Measurements from ENCODE around the gene SIL1. TPM values are rescaled to one million over a fixed set of nuclear protein-coding genes. Genes with fewer than 3 reads are reported as not detected.

Gene SIL1
- total and polyA plus RNA-seq, 2 of the 13 experiments (the other 11 are each of a cell fraction or from before 2014, with no cell fraction given), result 26.0 to 30.0 TPM

DNA sequence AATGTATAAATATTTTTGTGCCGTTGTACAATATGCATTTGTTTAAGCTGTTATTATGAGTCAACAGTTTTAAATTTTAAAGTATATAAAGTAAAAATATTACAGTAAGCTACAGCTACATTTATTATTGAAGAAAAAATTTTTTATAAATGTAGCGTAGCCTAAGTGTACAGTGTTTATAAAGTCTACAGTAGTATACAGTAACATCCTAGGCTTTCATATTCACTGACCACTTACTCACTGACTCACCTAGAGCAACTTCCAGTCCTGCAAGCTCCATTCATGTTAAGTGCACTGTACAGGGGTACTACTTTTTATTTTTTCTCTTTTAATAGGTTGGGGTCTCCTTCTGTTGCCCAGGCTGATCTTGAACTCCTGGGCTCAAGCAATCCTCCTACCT, 30.6 kb downstream of the SIL1 start:
- Histone ChIP-seq H3K27ac (ENCODE audit: extremely low read length, insufficient read depth, low read length) (no peak overlapping the region), H3K36me3 (replicated peaks in 1 of 2; ENCODE audit: control insufficient read depth in 1 of 2, insufficient read depth in 2 of 2, low read length in 2 of 2) (no peaks in the 10 kb centered on the region), H3K4me2 (ENCODE audit: low read depth, low read length) (no peak overlapping the region), H2AFZ (ENCODE audit: low read length) (no peak overlapping the region), H3K79me2 (ENCODE audit: insufficient read depth, low read length) (no peaks in the 10 kb centered on the region), H4K20me1 (ENCODE audit: insufficient read depth, low read length) (no peaks in the 10 kb centered on the region), H3K27me3 (ENCODE audit: control insufficient read depth in 1 of 2, insufficient read depth in 2 of 2, low read length in 2 of 2) (no peaks in the 10 kb centered on the region), H3K4me1 (ENCODE audit: insufficient read depth, low read length) (no peaks in the 10 kb centered on the region), H3K4me3 (replicated peaks in 1 of 3; ENCODE audit: insufficient read depth in 1 of 3, low read depth in 2 of 3, low read length in 3 of 3) (no peak overlapping the region), H3K9me3 (ENCODE audit: low read length) (peaks cover 6% of the 10 kb centered on the region; the same call in 1 of the 2 replicates), H3K9ac (ENCODE audit: insufficient read depth, low read depth, low read length) (no peak overlapping the region)
- ChIA-PET CTCF (ENCODE audit: low intra/inter-chr PET ratio, low total read pairs) (no interaction called here), POLR2A (no interaction called here)
- no peak for FAIRE-seq
- intact Hi-C loops (cut with micrococcal nuclease; ENCODE audit: unreplicated experiment), result no loop called here
- no TSS peak for BruUV-seq (replicated peaks)
- in situ Hi-C loops (cut with HindIII; ENCODE audit: extremely low pct_ligation_motif_present, low pct_unique_long_range_greater_than_20kb), result no loop called here
- WGBS (ENCODE audit: low lambda C conversion rate), result 97% methylated on average over 2 of the region's 2 CpGs
- DNase-seq (ENCODE audit: low spot score), result no peak
- ATAC-seq, result no peak
- TF ChIP-seq HOXA5 (CRISPR knock-in tag; IDR thresholded peaks at IDR 0.05), result no peak
- TF ChIP-seq, protein P1, sequence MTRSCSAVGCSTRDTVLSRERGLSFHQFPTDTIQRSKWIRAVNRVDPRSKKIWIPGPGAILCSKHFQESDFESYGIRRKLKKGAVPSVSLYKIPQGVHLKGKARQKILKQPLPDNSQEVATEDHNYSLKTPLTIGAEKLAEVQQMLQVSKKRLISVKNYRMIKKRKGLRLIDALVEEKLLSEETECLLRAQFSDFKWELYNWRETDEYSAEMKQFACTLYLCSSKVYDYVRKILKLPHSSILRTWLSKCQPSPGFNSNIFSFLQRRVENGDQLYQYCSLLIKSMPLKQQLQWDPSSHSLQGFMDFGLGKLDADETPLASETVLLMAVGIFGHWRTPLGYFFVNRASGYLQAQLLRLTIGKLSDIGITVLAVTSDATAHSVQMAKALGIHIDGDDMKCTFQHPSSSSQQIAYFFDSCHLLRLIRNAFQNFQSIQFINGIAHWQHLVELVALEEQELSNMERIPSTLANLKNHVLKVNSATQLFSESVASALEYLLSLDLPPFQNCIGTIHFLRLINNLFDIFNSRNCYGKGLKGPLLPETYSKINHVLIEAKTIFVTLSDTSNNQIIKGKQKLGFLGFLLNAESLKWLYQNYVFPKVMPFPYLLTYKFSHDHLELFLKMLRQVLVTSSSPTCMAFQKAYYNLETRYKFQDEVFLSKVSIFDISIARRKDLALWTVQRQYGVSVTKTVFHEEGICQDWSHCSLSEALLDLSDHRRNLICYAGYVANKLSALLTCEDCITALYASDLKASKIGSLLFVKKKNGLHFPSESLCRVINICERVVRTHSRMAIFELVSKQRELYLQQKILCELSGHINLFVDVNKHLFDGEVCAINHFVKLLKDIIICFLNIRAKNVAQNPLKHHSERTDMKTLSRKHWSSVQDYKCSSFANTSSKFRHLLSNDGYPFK (CRISPR knock-in tag; IDR thresholded peaks at IDR 0.05; ENCODE audit: borderline replicate concordance), result no peak
- TF ChIP-seq, protein P2, sequence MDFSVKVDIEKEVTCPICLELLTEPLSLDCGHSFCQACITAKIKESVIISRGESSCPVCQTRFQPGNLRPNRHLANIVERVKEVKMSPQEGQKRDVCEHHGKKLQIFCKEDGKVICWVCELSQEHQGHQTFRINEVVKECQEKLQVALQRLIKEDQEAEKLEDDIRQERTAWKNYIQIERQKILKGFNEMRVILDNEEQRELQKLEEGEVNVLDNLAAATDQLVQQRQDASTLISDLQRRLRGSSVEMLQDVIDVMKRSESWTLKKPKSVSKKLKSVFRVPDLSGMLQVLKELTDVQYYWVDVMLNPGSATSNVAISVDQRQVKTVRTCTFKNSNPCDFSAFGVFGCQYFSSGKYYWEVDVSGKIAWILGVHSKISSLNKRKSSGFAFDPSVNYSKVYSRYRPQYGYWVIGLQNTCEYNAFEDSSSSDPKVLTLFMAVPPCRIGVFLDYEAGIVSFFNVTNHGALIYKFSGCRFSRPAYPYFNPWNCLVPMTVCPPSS (IDR thresholded peaks at IDR 0.05), result no peak
- TF ChIP-seq, protein P3, sequence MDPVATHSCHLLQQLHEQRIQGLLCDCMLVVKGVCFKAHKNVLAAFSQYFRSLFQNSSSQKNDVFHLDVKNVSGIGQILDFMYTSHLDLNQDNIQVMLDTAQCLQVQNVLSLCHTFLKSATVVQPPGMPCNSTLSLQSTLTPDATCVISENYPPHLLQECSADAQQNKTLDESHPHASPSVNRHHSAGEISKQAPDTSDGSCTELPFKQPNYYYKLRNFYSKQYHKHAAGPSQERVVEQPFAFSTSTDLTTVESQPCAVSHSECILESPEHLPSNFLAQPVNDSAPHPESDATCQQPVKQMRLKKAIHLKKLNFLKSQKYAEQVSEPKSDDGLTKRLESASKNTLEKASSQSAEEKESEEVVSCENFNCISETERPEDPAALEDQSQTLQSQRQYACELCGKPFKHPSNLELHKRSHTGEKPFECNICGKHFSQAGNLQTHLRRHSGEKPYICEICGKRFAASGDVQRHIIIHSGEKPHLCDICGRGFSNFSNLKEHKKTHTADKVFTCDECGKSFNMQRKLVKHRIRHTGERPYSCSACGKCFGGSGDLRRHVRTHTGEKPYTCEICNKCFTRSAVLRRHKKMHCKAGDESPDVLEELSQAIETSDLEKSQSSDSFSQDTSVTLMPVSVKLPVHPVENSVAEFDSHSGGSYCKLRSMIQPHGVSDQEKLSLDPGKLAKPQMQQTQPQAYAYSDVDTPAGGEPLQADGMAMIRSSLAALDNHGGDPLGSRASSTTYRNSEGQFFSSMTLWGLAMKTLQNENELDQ (CRISPR knock-in tag; IDR thresholded peaks at IDR 0.05; ENCODE audit: borderline replicate concordance), result no peak
- TF ChIP-seq, protein P4, sequence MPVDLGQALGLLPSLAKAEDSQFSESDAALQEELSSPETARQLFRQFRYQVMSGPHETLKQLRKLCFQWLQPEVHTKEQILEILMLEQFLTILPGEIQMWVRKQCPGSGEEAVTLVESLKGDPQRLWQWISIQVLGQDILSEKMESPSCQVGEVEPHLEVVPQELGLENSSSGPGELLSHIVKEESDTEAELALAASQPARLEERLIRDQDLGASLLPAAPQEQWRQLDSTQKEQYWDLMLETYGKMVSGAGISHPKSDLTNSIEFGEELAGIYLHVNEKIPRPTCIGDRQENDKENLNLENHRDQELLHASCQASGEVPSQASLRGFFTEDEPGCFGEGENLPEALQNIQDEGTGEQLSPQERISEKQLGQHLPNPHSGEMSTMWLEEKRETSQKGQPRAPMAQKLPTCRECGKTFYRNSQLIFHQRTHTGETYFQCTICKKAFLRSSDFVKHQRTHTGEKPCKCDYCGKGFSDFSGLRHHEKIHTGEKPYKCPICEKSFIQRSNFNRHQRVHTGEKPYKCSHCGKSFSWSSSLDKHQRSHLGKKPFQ (CRISPR knock-in tag; IDR thresholded peaks at IDR 0.05; ENCODE audit: insufficient replicate concordance), result no peak
- no peak for TF ChIP-seq ZNF772 (CRISPR knock-in tag; IDR thresholded peaks at IDR 0.05)
- TF ChIP-seq, protein P5, sequence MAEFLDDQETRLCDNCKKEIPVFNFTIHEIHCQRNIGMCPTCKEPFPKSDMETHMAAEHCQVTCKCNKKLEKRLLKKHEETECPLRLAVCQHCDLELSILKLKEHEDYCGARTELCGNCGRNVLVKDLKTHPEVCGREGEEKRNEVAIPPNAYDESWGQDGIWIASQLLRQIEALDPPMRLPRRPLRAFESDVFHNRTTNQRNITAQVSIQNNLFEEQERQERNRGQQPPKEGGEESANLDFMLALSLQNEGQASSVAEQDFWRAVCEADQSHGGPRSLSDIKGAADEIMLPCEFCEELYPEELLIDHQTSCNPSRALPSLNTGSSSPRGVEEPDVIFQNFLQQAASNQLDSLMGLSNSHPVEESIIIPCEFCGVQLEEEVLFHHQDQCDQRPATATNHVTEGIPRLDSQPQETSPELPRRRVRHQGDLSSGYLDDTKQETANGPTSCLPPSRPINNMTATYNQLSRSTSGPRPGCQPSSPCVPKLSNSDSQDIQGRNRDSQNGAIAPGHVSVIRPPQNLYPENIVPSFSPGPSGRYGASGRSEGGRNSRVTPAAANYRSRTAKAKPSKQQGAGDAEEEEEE (CRISPR knock-in tag; IDR thresholded peaks at IDR 0.05; ENCODE audit: borderline replicate concordance), result no peak
- no peak for TF ChIP-seq TGIF2 (CRISPR knock-in tag; IDR thresholded peaks at IDR 0.05)
- TF ChIP-seq TAF1 (CRISPR knock-in tag; IDR thresholded peaks at IDR 0.05), result no peak
- TF ChIP-seq ONECUT2 (CRISPR knock-in tag; IDR thresholded peaks at IDR 0.05), result no peak
